Measurements from ENCODE around the gene KRT31. TPM values are rescaled to one million over a fixed set of nuclear protein-coding genes. Genes with fewer than 3 reads are reported as not detected.

The KRT31 gene
- total RNA-seq, 1 experiment from 2014 or later = not detected

DNA sequence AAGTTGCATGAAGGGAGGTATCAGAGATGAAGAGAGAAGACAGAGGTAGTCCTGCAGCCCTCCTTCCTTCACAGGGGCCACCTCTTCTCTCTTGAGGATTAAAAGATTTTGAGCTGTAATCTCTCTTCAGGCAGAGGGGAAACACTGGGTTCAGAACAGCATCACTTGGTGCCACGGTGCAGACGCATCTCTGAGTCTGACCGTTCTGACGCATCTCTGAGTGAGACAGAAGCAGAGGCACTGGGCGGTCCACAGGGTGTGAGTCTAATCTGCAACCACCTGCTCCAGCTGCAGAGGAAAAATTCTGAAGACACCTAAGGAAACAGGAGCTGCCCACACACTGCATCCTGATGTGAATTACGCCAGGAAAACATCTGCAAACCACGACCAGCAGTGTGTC, 32.3 kb upstream of the KRT31 start:
- Histone ChIP-seq H3K4me1 (ENCODE audit: control insufficient read depth in 1 of 2, insufficient read depth in 2 of 2, low read length in 2 of 2) (peaks cover 11 to 13% of the 10 kb centered on the region in 2 experiments), H3K79me2 (ENCODE audit: insufficient read depth, low read length) (no peaks in the 10 kb centered on the region), H3K27ac (ENCODE audit: low read depth, low read length) (no peak overlapping the region), H3K4me3 (replicated peaks in 1 of 2; ENCODE audit: low read depth in 1 of 2, low read length in 2 of 2) (no peak overlapping the region), H3K9me3 (ENCODE audit: control insufficient read depth in 1 of 2, insufficient read depth in 1 of 2, low read depth in 1 of 2, low read length in 2 of 2) (no peaks in the 10 kb centered on the region), H3K9me2 (ENCODE audit: insufficient read depth) (no peaks in the 10 kb centered on the region), H3K36me3 (ENCODE audit: control insufficient read depth in 1 of 2, insufficient read depth in 2 of 2, low read length in 2 of 2) (no peaks in the 10 kb centered on the region), H3K4me2 (ENCODE audit: low read length) (no peak overlapping the region), H4K20me1 (ENCODE audit: insufficient read depth) (no peaks in the 10 kb centered on the region), H3K9ac (ENCODE audit: low read length) (no peak overlapping the region), H3K27me3 (ENCODE audit: insufficient read depth, low read length) (no peaks in the 10 kb centered on the region), H2AFZ (ENCODE audit: low read depth, low read length, poor library complexity, severe bottlenecking) (no peak overlapping the region)
- DNase-seq (ENCODE audit: low read depth, low spot score) (no peak), ATAC-seq (no peak)
- ChIA-PET POLR2A (no interaction called here), RAD21 (ENCODE audit: low non-redundant PET in 1 of 2, low total read pairs in 2 of 2, uncharacterized antibody in 2 of 2, unreplicated experiment in 2 of 2) (interaction anchor here in 1 of 2 experiments (0.7 kb wide), 1 partner anchor 16 kb away, joined by 3 read pairs; no protein-coding TSS in a partner anchor), CTCF (no interaction called here)
- TF ChIP-seq TCF7L2 (IDR thresholded peaks at IDR 0.05; ENCODE audit: borderline replicate concordance, extremely low read depth, insufficient read depth, insufficient read length) = no peak
- TF ChIP-seq RAD21 (IDR thresholded peaks at IDR 0.05; ENCODE audit: low read depth) = no peak
- no peak for TF ChIP-seq REST (IDR thresholded peaks at IDR 0.05; ENCODE audit: low read depth)
- TF ChIP-seq ZBTB33 (IDR thresholded peaks at IDR 0.05; ENCODE audit: extremely low read depth, insufficient replicate concordance, low read length) = no peak
- no peak for TF ChIP-seq JUND (IDR thresholded peaks at IDR 0.05)
- TF ChIP-seq ELF1 (IDR thresholded peaks at IDR 0.05; ENCODE audit: borderline replicate concordance, low read depth) = no peak
- TF ChIP-seq, protein P1, sequence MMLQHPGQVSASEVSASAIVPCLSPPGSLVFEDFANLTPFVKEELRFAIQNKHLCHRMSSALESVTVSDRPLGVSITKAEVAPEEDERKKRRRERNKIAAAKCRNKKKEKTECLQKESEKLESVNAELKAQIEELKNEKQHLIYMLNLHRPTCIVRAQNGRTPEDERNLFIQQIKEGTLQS (IDR thresholded peaks at IDR 0.05) = no peak
- no peak for TF ChIP-seq CBX3 (IDR thresholded peaks at IDR 0.05; ENCODE audit: low read depth)
- TF ChIP-seq ZFX (IDR thresholded peaks at IDR 0.05) = no peak
- TF ChIP-seq, protein P2, sequence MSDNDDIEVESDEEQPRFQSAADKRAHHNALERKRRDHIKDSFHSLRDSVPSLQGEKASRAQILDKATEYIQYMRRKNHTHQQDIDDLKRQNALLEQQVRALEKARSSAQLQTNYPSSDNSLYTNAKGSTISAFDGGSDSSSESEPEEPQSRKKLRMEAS (IDR thresholded peaks at IDR 0.05) = no peak
- no peak for TF ChIP-seq CEBPB (IDR thresholded peaks at IDR 0.05; ENCODE audit: low read depth)
- no peak for TF ChIP-seq ZNF274 (IDR thresholded peaks at IDR 0.05; ENCODE audit: low read depth, low read length)
- TF ChIP-seq SP1 (IDR thresholded peaks at IDR 0.05; ENCODE audit: low read depth) = no peak
- no peak for TF ChIP-seq YY1 (IDR thresholded peaks at IDR 0.05; ENCODE audit: extremely low read depth, insufficient replicate concordance, low read depth, low read length)
- TF ChIP-seq SIN3A (IDR thresholded peaks at IDR 0.05; ENCODE audit: low read depth) = no peak
- TF ChIP-seq FOSL1 (IDR thresholded peaks at IDR 0.05; ENCODE audit: low read depth) = no peak
- no peak for TF ChIP-seq POLR2A (IDR thresholded peaks at IDR 0.05; ENCODE audit: borderline replicate concordance, extremely low read depth, insufficient read depth, insufficient read length)
- no peak for TF ChIP-seq EZH2 (IDR thresholded peaks at IDR 0.05)
- no TSS peak for BruUV-seq (replicated peaks)
- intact Hi-C loops (cut with micrococcal nuclease) = no loop called here

Measured in HCT116 (cell line).